HEK293 (cell line): Measurements from ENCODE around the gene KIF3B.
"Not testable (repeated sequence)": the region's sequence is repeated elsewhere in the genome, so short reads cannot be mapped to it uniquely, and the experiment has no call there.

Experiments used
- CTCF ChIA-PET: fragments of 350-600 bp; formaldehyde crosslinking; extraction: SDS; loops from one replicate; lab custom pipeline; 2021; ENCODE audit warnings: antibody characterized with exemption; lab: Yijun Ruan, JAX
- POLR2A ChIA-PET: fragments of 300-600 bp; formaldehyde crosslinking; extraction: SDS; loops from one replicate; lab custom pipeline; 2020; ENCODE audit warnings: antibody characterized with exemption, inconsistent platforms; lab: Yijun Ruan, JAX
- H3K27ac ChIP-seq: fragments of 200-500 bp; sonication (Bioruptor generic); 2 replicates; pipeline ENCODE4 v1.5.1; 2014; ENCODE audit warnings: low read depth, low read length, control low read depth, inconsistent platforms; ENCODE audit errors: extremely low read depth
- H3K36me3 ChIP-seq, 2 experiments: fragments of 200-500 bp in 1 of 2; sonication (Bioruptor generic) in 1 of 2; 1 replicate in 1 of 2; 2 replicates in 1 of 2; pipeline ENCODE4 v1.5.1; 2014 to 2017; ENCODE audit warnings: inconsistent platforms in 2 of 2, low read length in 2 of 2; ENCODE audit not compliant: control insufficient read depth in 2 of 2, insufficient read depth in 1 of 2
- H3K4me1 ChIP-seq: fragments of 200-500 bp; sonication (Bioruptor generic); 2 replicates; pipeline ENCODE4 v1.5.1; 2014; ENCODE audit warnings: mild to moderate bottlenecking, low read length, inconsistent platforms; ENCODE audit not compliant: control insufficient read depth, insufficient read depth
- H3K4me3 ChIP-seq: 2 replicates; pipeline ENCODE4 v1.5.1; 2011; ENCODE audit warnings: low read depth, mild to moderate bottlenecking, control low read depth, low read length, moderate library complexity
- H3K9me3 ChIP-seq: fragments of 200-500 bp; sonication (Bioruptor generic); 2 replicates; pipeline ENCODE4 v1.5.1; 2014; ENCODE audit warnings: low read depth, low read length, inconsistent platforms; ENCODE audit not compliant: control insufficient read depth, insufficient read depth
- BCL11B ChIP-seq: fragments of 450-650 bp; formaldehyde crosslinking; IDR thresholded peaks from 2 replicates; pipeline ENCODE4 v1.5.1; 2016; ENCODE audit warnings: low read depth, missing biosample characterization, missing genetic modification characterization
- SP7 ChIP-seq: fragments of 450-650 bp; formaldehyde crosslinking; IDR thresholded peaks from 2 replicates; pipeline ENCODE4 v1.5.1; 2016; ENCODE audit warnings: missing biosample characterization, missing genetic modification characterization
- ZBTB21 ChIP-seq: fragments of 450-650 bp; formaldehyde crosslinking; IDR thresholded peaks from 2 replicates; pipeline ENCODE4 v1.5.1; 2017; ENCODE audit warnings: missing biosample characterization, missing genetic modification characterization
- ZNF202 ChIP-seq: fragments of 450-650 bp; formaldehyde crosslinking; IDR thresholded peaks from 2 replicates; pipeline ENCODE4 v1.5.1; 2016; ENCODE audit warnings: missing biosample characterization, missing genetic modification characterization, borderline replicate concordance
- ZNF223 ChIP-seq: fragments of 450-650 bp; formaldehyde crosslinking; IDR thresholded peaks from 2 replicates; pipeline ENCODE4 v1.5.1; 2016; ENCODE audit warnings: missing biosample characterization, missing genetic modification characterization
- ZNF239 ChIP-seq: fragments of 450-650 bp; formaldehyde crosslinking; IDR thresholded peaks from 2 replicates; pipeline ENCODE4 v1.5.1; 2016; ENCODE audit warnings: missing biosample characterization, missing genetic modification characterization
- ZNF350 ChIP-seq: fragments of 450-650 bp; formaldehyde crosslinking; IDR thresholded peaks from 2 replicates; pipeline ENCODE4 v1.5.0; 2017; ENCODE audit warnings: missing biosample characterization, mild to moderate bottlenecking, missing genetic modification characterization
- ZNF423 ChIP-seq: fragments of 450-650 bp; formaldehyde crosslinking; IDR thresholded peaks from 2 replicates; pipeline ENCODE4 v1.5.1; 2016; ENCODE audit warnings: missing biosample characterization, missing genetic modification characterization
- ZNF510 ChIP-seq: fragments of 450-650 bp; formaldehyde crosslinking; IDR thresholded peaks from 2 replicates; pipeline ENCODE4 v1.5.1; 2018; ENCODE audit warnings: mild to moderate bottlenecking, missing genetic modification characterization, missing biosample characterization; ENCODE audit not compliant: insufficient replicate concordance
- ZNF544 ChIP-seq: fragments of 450-650 bp; formaldehyde crosslinking; IDR thresholded peaks from 2 replicates; pipeline ENCODE4 v1.5.0; 2017; ENCODE audit warnings: missing biosample characterization, missing genetic modification characterization
- ZNF585B ChIP-seq: fragments of 450-650 bp; formaldehyde crosslinking; IDR thresholded peaks from 2 replicates; pipeline ENCODE4 v1.5.1; 2016; ENCODE audit warnings: missing biosample characterization, missing genetic modification characterization
- ZNF626 ChIP-seq: fragments of 450-650 bp; sonication (Bioruptor Pico); formaldehyde crosslinking; IDR thresholded peaks from 2 replicates; pipeline ENCODE4 v1.5.1; 2018; ENCODE audit warnings: missing biosample characterization, missing genetic modification characterization, inconsistent platforms
- ZNF654 ChIP-seq: fragments of 450-650 bp; formaldehyde crosslinking; IDR thresholded peaks from 2 replicates; pipeline ENCODE4 v1.5.1; 2016; ENCODE audit warnings: low read depth, missing biosample characterization, missing genetic modification characterization
- ZNF837 ChIP-seq: fragments of 450-650 bp; formaldehyde crosslinking; IDR thresholded peaks from 2 replicates; pipeline ENCODE4 v1.5.1; 2016; ENCODE audit warnings: missing biosample characterization, missing genetic modification characterization
- TF ChIP-seq, protein P1 (sequence below): fragments of 450-650 bp; formaldehyde crosslinking; IDR thresholded peaks from 2 replicates; pipeline ENCODE4 v1.5.1; 2016; ENCODE audit warnings: missing biosample characterization, missing genetic modification characterization
- TF ChIP-seq, protein P2 (sequence below): fragments of 450-650 bp; formaldehyde crosslinking; IDR thresholded peaks from 2 replicates; pipeline ENCODE4 v1.5.1; 2017; ENCODE audit warnings: missing biosample characterization, missing genetic modification characterization
- TF ChIP-seq, protein P3 (sequence below): fragments of 450-650 bp; formaldehyde crosslinking; IDR thresholded peaks from 2 replicates; pipeline ENCODE4 v1.5.1; 2016; ENCODE audit warnings: missing biosample characterization, missing genetic modification characterization, borderline replicate concordance
- TF ChIP-seq, protein P4 (sequence below): fragments of 450-650 bp; formaldehyde crosslinking; IDR thresholded peaks from 2 replicates; pipeline ENCODE4 v1.5.1; 2016; ENCODE audit warnings: missing biosample characterization, missing genetic modification characterization, borderline replicate concordance
- TF ChIP-seq, protein P5 (sequence below): fragments of 450-650 bp; formaldehyde crosslinking; IDR thresholded peaks from 2 replicates; pipeline ENCODE4 v1.5.1; 2016; ENCODE audit warnings: missing biosample characterization, missing genetic modification characterization

KIF3B gene

DNA sequence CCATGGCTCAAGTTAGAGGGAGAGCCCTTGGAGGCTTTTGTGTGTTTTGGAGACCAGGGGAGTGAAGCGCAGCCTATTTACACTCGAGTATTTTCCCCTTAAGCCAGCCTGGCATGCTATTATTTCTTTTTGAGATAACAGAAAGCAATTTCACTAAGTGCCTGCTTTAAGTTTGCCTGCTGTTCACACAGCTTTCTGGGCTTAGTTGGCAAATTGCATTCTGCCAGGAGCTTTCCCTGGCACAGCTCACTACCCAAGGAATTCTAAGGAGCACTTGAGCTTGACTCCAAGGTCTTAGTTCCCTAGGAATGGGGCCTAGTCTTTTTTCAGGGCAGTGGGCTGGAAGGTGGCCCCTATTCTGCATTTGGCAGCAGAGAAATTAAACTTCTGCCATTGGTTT, 61.7 kb downstream of the KIF3B start:
- no peaks in the 10 kb centered on the region for H3K4me1 ChIP-seq
- ChIA-PET POLR2A (no interaction called here), CTCF (interaction anchor here (0.6 to 1.0 kb wide), 4 partner anchors 29 to 313 kb away, joined by 3 to 4 read pairs (median 3); no protein-coding TSS in a partner anchor)
- TF ChIP-seq, protein P1, sequence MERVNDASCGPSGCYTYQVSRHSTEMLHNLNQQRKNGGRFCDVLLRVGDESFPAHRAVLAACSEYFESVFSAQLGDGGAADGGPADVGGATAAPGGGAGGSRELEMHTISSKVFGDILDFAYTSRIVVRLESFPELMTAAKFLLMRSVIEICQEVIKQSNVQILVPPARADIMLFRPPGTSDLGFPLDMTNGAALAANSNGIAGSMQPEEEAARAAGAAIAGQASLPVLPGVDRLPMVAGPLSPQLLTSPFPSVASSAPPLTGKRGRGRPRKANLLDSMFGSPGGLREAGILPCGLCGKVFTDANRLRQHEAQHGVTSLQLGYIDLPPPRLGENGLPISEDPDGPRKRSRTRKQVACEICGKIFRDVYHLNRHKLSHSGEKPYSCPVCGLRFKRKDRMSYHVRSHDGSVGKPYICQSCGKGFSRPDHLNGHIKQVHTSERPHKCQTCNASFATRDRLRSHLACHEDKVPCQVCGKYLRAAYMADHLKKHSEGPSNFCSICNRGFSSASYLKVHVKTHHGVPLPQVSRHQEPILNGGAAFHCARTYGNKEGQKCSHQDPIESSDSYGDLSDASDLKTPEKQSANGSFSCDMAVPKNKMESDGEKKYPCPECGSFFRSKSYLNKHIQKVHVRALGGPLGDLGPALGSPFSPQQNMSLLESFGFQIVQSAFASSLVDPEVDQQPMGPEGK (tag by site-specific recombination): no peak
- TF ChIP-seq ZNF837 (no peak), ZNF544 (no peak), BCL11B (no peak), ZNF350 (tag by site-specific recombination) (no peak), ZNF585B (tag by site-specific recombination) (no peak), ZNF202 (tag by site-specific recombination) (no peak), ZNF423 (tag by site-specific recombination) (no peak), SP7 (tag by site-specific recombination) (no peak), ZNF223 (tag by site-specific recombination) (no peak), ZNF654 (no peak), ZBTB21 (tag by site-specific recombination) (no peak), ZNF626 (tag by site-specific recombination) (no peak), ZNF510 (tag by site-specific recombination) (no peak), ZNF239 (tag by site-specific recombination) (no peak)
- TF ChIP-seq, protein P2, sequence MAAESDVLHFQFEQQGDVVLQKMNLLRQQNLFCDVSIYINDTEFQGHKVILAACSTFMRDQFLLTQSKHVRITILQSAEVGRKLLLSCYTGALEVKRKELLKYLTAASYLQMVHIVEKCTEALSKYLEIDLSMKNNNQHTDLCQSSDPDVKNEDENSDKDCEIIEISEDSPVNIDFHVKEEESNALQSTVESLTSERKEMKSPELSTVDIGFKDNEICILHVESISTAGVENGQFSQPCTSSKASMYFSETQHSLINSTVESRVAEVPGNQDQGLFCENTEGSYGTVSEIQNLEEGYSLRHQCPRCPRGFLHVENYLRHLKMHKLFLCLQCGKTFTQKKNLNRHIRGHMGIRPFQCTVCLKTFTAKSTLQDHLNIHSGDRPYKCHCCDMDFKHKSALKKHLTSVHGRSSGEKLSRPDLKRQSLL: no peak
- TF ChIP-seq, protein P3, sequence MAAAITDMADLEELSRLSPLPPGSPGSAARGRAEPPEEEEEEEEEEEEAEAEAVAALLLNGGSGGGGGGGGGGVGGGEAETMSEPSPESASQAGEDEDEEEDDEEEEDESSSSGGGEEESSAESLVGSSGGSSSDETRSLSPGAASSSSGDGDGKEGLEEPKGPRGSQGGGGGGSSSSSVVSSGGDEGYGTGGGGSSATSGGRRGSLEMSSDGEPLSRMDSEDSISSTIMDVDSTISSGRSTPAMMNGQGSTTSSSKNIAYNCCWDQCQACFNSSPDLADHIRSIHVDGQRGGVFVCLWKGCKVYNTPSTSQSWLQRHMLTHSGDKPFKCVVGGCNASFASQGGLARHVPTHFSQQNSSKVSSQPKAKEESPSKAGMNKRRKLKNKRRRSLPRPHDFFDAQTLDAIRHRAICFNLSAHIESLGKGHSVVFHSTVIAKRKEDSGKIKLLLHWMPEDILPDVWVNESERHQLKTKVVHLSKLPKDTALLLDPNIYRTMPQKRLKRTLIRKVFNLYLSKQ: no peak
- TF ChIP-seq, protein P4, sequence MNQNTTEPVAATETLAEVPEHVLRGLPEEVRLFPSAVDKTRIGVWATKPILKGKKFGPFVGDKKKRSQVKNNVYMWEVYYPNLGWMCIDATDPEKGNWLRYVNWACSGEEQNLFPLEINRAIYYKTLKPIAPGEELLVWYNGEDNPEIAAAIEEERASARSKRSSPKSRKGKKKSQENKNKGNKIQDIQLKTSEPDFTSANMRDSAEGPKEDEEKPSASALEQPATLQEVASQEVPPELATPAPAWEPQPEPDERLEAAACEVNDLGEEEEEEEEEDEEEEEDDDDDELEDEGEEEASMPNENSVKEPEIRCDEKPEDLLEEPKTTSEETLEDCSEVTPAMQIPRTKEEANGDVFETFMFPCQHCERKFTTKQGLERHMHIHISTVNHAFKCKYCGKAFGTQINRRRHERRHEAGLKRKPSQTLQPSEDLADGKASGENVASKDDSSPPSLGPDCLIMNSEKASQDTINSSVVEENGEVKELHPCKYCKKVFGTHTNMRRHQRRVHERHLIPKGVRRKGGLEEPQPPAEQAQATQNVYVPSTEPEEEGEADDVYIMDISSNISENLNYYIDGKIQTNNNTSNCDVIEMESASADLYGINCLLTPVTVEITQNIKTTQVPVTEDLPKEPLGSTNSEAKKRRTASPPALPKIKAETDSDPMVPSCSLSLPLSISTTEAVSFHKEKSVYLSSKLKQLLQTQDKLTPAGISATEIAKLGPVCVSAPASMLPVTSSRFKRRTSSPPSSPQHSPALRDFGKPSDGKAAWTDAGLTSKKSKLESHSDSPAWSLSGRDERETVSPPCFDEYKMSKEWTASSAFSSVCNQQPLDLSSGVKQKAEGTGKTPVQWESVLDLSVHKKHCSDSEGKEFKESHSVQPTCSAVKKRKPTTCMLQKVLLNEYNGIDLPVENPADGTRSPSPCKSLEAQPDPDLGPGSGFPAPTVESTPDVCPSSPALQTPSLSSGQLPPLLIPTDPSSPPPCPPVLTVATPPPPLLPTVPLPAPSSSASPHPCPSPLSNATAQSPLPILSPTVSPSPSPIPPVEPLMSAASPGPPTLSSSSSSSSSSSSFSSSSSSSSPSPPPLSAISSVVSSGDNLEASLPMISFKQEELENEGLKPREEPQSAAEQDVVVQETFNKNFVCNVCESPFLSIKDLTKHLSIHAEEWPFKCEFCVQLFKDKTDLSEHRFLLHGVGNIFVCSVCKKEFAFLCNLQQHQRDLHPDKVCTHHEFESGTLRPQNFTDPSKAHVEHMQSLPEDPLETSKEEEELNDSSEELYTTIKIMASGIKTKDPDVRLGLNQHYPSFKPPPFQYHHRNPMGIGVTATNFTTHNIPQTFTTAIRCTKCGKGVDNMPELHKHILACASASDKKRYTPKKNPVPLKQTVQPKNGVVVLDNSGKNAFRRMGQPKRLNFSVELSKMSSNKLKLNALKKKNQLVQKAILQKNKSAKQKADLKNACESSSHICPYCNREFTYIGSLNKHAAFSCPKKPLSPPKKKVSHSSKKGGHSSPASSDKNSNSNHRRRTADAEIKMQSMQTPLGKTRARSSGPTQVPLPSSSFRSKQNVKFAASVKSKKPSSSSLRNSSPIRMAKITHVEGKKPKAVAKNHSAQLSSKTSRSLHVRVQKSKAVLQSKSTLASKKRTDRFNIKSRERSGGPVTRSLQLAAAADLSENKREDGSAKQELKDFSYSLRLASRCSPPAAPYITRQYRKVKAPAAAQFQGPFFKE (tag by site-specific recombination): no peak
- TF ChIP-seq, protein P5, sequence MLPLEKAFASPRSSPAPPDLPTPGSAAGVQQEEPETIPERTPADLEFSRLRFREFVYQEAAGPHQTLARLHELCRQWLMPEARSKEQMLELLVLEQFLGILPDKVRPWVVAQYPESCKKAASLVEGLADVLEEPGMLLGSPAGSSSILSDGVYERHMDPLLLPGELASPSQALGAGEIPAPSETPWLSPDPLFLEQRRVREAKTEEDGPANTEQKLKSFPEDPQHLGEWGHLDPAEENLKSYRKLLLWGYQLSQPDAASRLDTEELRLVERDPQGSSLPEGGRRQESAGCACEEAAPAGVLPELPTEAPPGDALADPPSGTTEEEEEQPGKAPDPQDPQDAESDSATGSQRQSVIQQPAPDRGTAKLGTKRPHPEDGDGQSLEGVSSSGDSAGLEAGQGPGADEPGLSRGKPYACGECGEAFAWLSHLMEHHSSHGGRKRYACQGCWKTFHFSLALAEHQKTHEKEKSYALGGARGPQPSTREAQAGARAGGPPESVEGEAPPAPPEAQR (tag by site-specific recombination): no peak
- H3K36me3 ChIP-seq: peaks cover 0 to 5% of the 10 kb centered on the region in 2 experiments; a peak in 1 of 3 replicates
- H3K9me3 ChIP-seq: no peaks in the 10 kb centered on the region
- no peak overlapping the region for H3K4me3 ChIP-seq
- no peak overlapping the region for H3K27ac ChIP-seq

DNA sequence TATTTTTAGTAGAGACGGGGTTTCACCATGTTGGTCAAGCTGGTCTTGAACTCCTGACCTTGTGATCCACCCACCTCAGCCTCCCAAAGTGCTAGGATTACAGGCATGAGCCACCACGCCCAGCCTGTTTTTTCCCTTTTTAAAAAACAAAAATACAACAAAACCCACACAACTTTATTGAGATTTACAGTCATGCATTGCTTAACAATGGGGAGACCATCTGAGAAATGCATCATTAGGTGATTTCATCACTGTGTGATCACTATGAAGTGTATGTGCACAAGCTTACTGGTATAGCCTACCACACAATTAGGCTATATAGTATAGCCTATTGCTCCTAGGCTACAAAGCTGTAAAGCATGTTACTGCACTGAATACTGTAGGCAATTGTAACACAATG, 63.6 kb downstream of the KIF3B start:
- CTCF ChIA-PET, H3K27ac ChIP-seq, H3K4me1 ChIP-seq, POLR2A ChIA-PET, H3K4me3 ChIP-seq, H3K36me3 ChIP-seq, H3K9me3 ChIP-seq: not testable (repeated sequence)
